OCI-LY3 (cell line): Measurements from ENCODE around the gene ZNF224.

Source experiments
- CTCF ChIP-seq: fragments of 200-600, 300-600 bp; sonication (generic); IDR thresholded peaks from 2 replicates; pipeline ENCODE4 v1.5.1; 2014; ENCODE audit warnings: antibody characterized with exemption, low read length, low read depth
- EZH2phosphoT487 ChIP-seq: fragments of 200-600 bp; shearing (Covaris generic); IDR thresholded peaks from 2 replicates; pipeline ENCODE4 v1.6.1; 2018; ENCODE audit warnings: antibody characterized with exemption, mixed run types, low read depth

DNA sequence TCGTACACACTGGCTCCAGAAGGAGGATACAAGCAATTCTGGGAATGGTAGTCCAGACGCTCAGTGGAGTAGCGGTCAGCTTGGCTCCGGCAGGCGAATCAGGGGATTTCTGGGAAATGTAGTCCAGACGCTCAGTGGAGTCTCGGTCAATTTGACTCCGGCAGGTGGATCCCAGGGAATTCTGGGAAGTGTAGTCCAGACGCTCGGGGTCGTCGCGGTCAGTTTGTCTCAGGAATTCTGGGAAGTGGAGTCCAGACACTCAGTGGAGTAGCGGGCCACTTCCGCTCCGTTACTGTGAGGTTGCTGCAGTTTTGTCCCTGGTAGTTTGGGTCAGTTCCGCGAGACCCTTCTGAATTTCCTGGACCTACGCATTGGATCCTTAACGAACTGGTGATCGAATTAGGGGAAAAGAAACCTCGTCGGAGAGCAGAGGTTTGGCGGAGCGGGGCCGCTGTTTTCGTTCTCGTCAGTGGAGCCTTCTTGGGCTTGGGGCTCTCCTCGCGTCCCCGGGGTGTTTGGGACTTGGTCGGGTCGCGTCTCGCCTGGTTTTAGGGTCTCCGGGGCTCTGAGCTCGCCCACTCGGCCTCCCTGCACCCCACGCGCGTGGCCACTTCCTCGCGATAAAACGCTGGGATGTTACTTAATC, 19.1 kb downstream of the ZNF224 start, which contains the start of gene ZNF225:
- TF ChIP-seq CTCF (no peak), EZH2phosphoT487 (no peak)
